ENCODE measurements around the gene TRAF3IP1. TPM values are rescaled to one million over a fixed set of nuclear protein-coding genes. Genes with fewer than 3 reads are reported as not detected.
A peak's percentile ranks its signal among the peaks of the same experiment; 100 is the strongest.

TRAF3IP1 gene
- total RNA-seq, 2 experiments from 2014 or later = 5.4 to 7.0 TPM

GRCh38 chr2:238408615-238409340, 88.5 kb downstream of the TRAF3IP1 start:
- H3K36me3 Mint-ChIP-seq (ENCODE audit: low read depth) = no peaks in the 10 kb centered on the region
- H3K4me1 Mint-ChIP-seq = peaks cover 7% of the 10 kb centered on the region
- no peaks in the 10 kb centered on the region for H3K27me3 Mint-ChIP-seq
- no peak overlapping the region for H3K4me3 Mint-ChIP-seq
- no peak for DNase-seq
- ChIA-PET POLR2A (no interaction called here), CTCF (no interaction called here)
- H3K27ac Mint-ChIP-seq = no peak overlapping the region
- no peaks in the 10 kb centered on the region for H3K9me3 Mint-ChIP-seq

GRCh38 chr2:238409341-238410199, 89.3 kb downstream of the TRAF3IP1 start:
- Mint-ChIP-seq H3K4me3 (no peak overlapping the region), H3K4me1 (peaks cover 7% of the 10 kb centered on the region), H3K27me3 (no peaks in the 10 kb centered on the region), H3K9me3 (no peaks in the 10 kb centered on the region), H3K36me3 (ENCODE audit: low read depth) (no peaks in the 10 kb centered on the region), H3K27ac (no peak overlapping the region)
- ChIA-PET POLR2A (no interaction called here), CTCF (no interaction called here)
- no peak for DNase-seq

- Mint-ChIP-seq H3K27me3 (no peaks in the 10 kb centered on the region), H3K9me3 (peaks cover 9% of the 10 kb centered on the region), H3K36me3 (ENCODE audit: low read depth) (peaks cover 5% of the 10 kb centered on the region), H3K4me3 (no peak overlapping the region), H3K4me1 (peaks cover 6% of the 10 kb centered on the region), H3K27ac (no peak overlapping the region)
- no peak for DNase-seq
- CTCF ChIA-PET = interaction anchor here (1.3 kb wide), 1 partner anchor 149 kb away, joined by 3 read pairs; no protein-coding TSS in a partner anchor
- POLR2A ChIA-PET = no interaction called here
Measured at GRCh38 chr2:238412067-238412767, 91.9 kb downstream of the TRAF3IP1 start.

GRCh38 chr2:238413368-238413767, 93.0 kb downstream of the TRAF3IP1 start:
- H3K36me3 Mint-ChIP-seq (ENCODE audit: low read depth) = peaks cover 5% of the 10 kb centered on the region
- no peak for DNase-seq
- POLR2A ChIA-PET = no interaction called here
- H3K4me1 Mint-ChIP-seq = peaks cover 6% of the 10 kb centered on the region
- peaks cover 1% of the 10 kb centered on the region for H3K27me3 Mint-ChIP-seq
- CTCF ChIA-PET = interaction anchor here (1.3 kb wide), 1 partner anchor 150 kb away, joined by 3 read pairs; no protein-coding TSS in a partner anchor
- H3K27ac Mint-ChIP-seq = no peak overlapping the region
- H3K4me3 Mint-ChIP-seq = no peak overlapping the region
- peaks cover 9% of the 10 kb centered on the region for H3K9me3 Mint-ChIP-seq

- peaks cover 9% of the 10 kb centered on the region for H3K9me3 Mint-ChIP-seq
- H3K36me3 Mint-ChIP-seq (ENCODE audit: low read depth) = peaks cover 5% of the 10 kb centered on the region
- POLR2A ChIA-PET = interaction anchor here (1.0 to 1.1 kb wide), 2 partner anchors 13 to 23 kb away, joined by 3 to 4 read pairs; no protein-coding TSS in a partner anchor
- H3K4me1 Mint-ChIP-seq = peaks cover 6% of the 10 kb centered on the region
- peaks cover 1% of the 10 kb centered on the region for H3K27me3 Mint-ChIP-seq
- CTCF ChIA-PET = interaction anchor here (0.6 kb wide), 1 partner anchor 44 kb away, joined by 3 read pairs; no protein-coding TSS in a partner anchor
- no peak overlapping the region for H3K27ac Mint-ChIP-seq
- no peak for DNase-seq
- H3K4me3 Mint-ChIP-seq = no peak overlapping the region
Measured at GRCh38 chr2:238415036-238415764, 94.9 kb downstream of the TRAF3IP1 start.

- Mint-ChIP-seq H3K4me1 (peaks cover 6% of the 10 kb centered on the region), H3K4me3 (no peak overlapping the region), H3K9me3 (peaks cover 9% of the 10 kb centered on the region), H3K27me3 (peaks cover 1% of the 10 kb centered on the region), H3K27ac (no peak overlapping the region), H3K36me3 (ENCODE audit: low read depth) (peaks cover 5% of the 10 kb centered on the region)
- ChIA-PET CTCF (no interaction called here), POLR2A (interaction anchor here (1.0 kb wide), 1 partner anchor 12 kb away, joined by 4 read pairs; no protein-coding TSS in a partner anchor)
- DNase-seq = no peak
Measured at GRCh38 chr2:238415893-238416292, 95.6 kb downstream of the TRAF3IP1 start.

GRCh38 chr2:238418196-238418998, 98.1 kb downstream of the TRAF3IP1 start:
- Mint-ChIP-seq H3K36me3 (ENCODE audit: low read depth) (peaks cover 5% of the 10 kb centered on the region), H3K9me3 (peaks cover 9% of the 10 kb centered on the region), H3K27me3 (peaks cover 1% of the 10 kb centered on the region), H3K27ac (peak overlapping the region; percentile 31), H3K4me3 (no peak overlapping the region), H3K4me1 (peaks cover 6% of the 10 kb centered on the region)
- POLR2A ChIA-PET = no interaction called here
- no peak for DNase-seq
- CTCF ChIA-PET = no interaction called here

- ChIA-PET POLR2A (no interaction called here), CTCF (no interaction called here)
- peaks cover 9% of the 10 kb centered on the region for H3K9me3 Mint-ChIP-seq
- H3K4me3 Mint-ChIP-seq = no peak overlapping the region
- no peak for DNase-seq
- peaks cover 1% of the 10 kb centered on the region for H3K27me3 Mint-ChIP-seq
- peaks cover 5% of the 10 kb centered on the region for H3K36me3 Mint-ChIP-seq (ENCODE audit: low read depth)
- no peak overlapping the region for H3K27ac Mint-ChIP-seq
- H3K4me1 Mint-ChIP-seq = peaks cover 6% of the 10 kb centered on the region
Measured at GRCh38 chr2:238418999-238419546, 98.8 kb downstream of the TRAF3IP1 start.

- Mint-ChIP-seq H3K27me3 (peaks cover 1% of the 10 kb centered on the region), H3K36me3 (ENCODE audit: low read depth) (peaks cover 5% of the 10 kb centered on the region), H3K4me1 (peaks cover 3% of the 10 kb centered on the region), H3K9me3 (peaks cover 9% of the 10 kb centered on the region), H3K27ac (no peak overlapping the region), H3K4me3 (no peak overlapping the region)
- ChIA-PET CTCF (no interaction called here), POLR2A (no interaction called here)
- DNase-seq = no peak
Measured at GRCh38 chr2:238420442-238420841, 100.1 kb downstream of the TRAF3IP1 start.

- POLR2A ChIA-PET = no interaction called here
- peaks cover 1% of the 10 kb centered on the region for H3K27me3 Mint-ChIP-seq
- CTCF ChIA-PET = no interaction called here
Measured at GRCh38 chr2:238420878-238421694, 100.8 kb downstream of the TRAF3IP1 start.

GRCh38 chr2:238421695-238422035, 101.3 kb downstream of the TRAF3IP1 start:
- CTCF ChIA-PET = no interaction called here
- POLR2A ChIA-PET = interaction anchor here (1.0 kb wide), 1 partner anchor 15 kb away, joined by 3 read pairs; no protein-coding TSS in a partner anchor

More at GRCh38 chr2:238420878-238421694, 100.8 kb downstream of the TRAF3IP1 start:
- Mint-ChIP-seq H3K9me3 (peaks cover 5% of the 10 kb centered on the region), H3K27ac (no peak overlapping the region), H3K36me3 (ENCODE audit: low read depth) (peaks cover 5% of the 10 kb centered on the region), H3K4me1 (peaks cover 6% of the 10 kb centered on the region), H3K4me3 (no peak overlapping the region)
- DNase-seq = no peak

More at GRCh38 chr2:238421695-238422035, 101.3 kb downstream of the TRAF3IP1 start:
- peaks cover 8% of the 10 kb centered on the region for H3K4me1 Mint-ChIP-seq
- peaks cover 2% of the 10 kb centered on the region for H3K36me3 Mint-ChIP-seq (ENCODE audit: low read depth)
- peaks cover 2% of the 10 kb centered on the region for H3K9me3 Mint-ChIP-seq
- no peak for DNase-seq
- no peak overlapping the region for H3K4me3 Mint-ChIP-seq
- no peak overlapping the region for H3K27ac Mint-ChIP-seq
- peaks cover 1% of the 10 kb centered on the region for H3K27me3 Mint-ChIP-seq

Measured in activated CD4-positive, alpha-beta memory T cell treated with anti-CD3 and anti-CD28 coated beads, Interleukin-2, amount 10 ng/mL, durations not matched to agents 7 days and 5 days (primary cell).